HepG2 (cell line): ENCODE results near the gene HS3ST3A1. TPM values are rescaled to one million over a fixed set of nuclear protein-coding genes. Genes with fewer than 3 reads are reported as not detected.

ENCODE experiments used
- ATF7 ChIP-seq, 2 experiments: fragments of 450-650 bp in 1 of 2; sonication (generic) in 1 of 2; formaldehyde crosslinking in 1 of 2; IDR thresholded peaks; 2 replicates each; pipeline versions ENCODE4 v1.4.0 to v1.6.1; 2016 to 2020; ENCODE audit warnings: antibody characterized with exemption in 1 of 2, mild to moderate bottlenecking in 1 of 2, missing genetic modification reagents in 1 of 2
- BHLHE40 ChIP-seq: IDR thresholded peaks from 2 replicates; pipeline ENCODE4 v1.6.1; 2011; ENCODE audit warnings: low read length, improper control_type of control experiment
- CREB1 ChIP-seq, 2 experiments: fragments of 450-650 bp in 1 of 2; IDR thresholded peaks; 2 replicates each; pipeline ENCODE4 v1.6.1; 2016 to 2017; ENCODE audit warnings: control low read depth in 1 of 2, mild to moderate bottlenecking in 1 of 2, missing compliant biosample characterization in 1 of 2, missing genetic modification characterization in 1 of 2
- ETS1 ChIP-seq: sonication (generic); formaldehyde crosslinking; IDR thresholded peaks from 2 replicates; pipeline ENCODE4 v1.4.0; 2020; ENCODE audit warnings: missing genetic modification reagents
- GABPB1 ChIP-seq: IDR thresholded peaks from 2 replicates; pipeline ENCODE4 v1.6.1; 2016; ENCODE audit warnings: mild to moderate bottlenecking, missing genetic modification reagents, moderate library complexity, missing compliant biosample characterization
- NFYC ChIP-seq: IDR thresholded peaks from 2 replicates; pipeline ENCODE4 v1.6.1; 2016; ENCODE audit warnings: missing genetic modification reagents, missing compliant biosample characterization
- STAT5B ChIP-seq: sonication (generic); formaldehyde crosslinking; IDR thresholded peaks from 2 replicates; pipeline ENCODE4 v1.4.0; 2020; ENCODE audit warnings: missing genetic modification reagents
- TIGD3 ChIP-seq: sonication (generic); formaldehyde crosslinking; IDR thresholded peaks from 2 replicates; pipeline ENCODE4 v1.5.1; 2020; ENCODE audit warnings: mild to moderate bottlenecking, missing genetic modification reagents, borderline replicate concordance
- TSC22D2 ChIP-seq: sonication (generic); formaldehyde crosslinking; IDR thresholded peaks from 2 replicates; pipeline ENCODE4 v1.5.1; 2020; ENCODE audit warnings: missing genetic modification reagents, mild to moderate bottlenecking, borderline replicate concordance
- ZBTB10 ChIP-seq: sonication (generic); formaldehyde crosslinking; IDR thresholded peaks from 2 replicates; pipeline ENCODE4 v1.4.0; 2020; ENCODE audit warnings: missing genetic modification reagents, borderline replicate concordance
- ZFY ChIP-seq: sonication (generic); formaldehyde crosslinking; IDR thresholded peaks from 2 replicates; pipeline ENCODE4 v1.4.0; 2020; ENCODE audit warnings: missing genetic modification reagents
- ZNF276 ChIP-seq: sonication (generic); formaldehyde crosslinking; IDR thresholded peaks from 2 replicates; pipeline ENCODE4 v1.4.0; 2020; ENCODE audit warnings: mild to moderate bottlenecking, low read depth, missing genetic modification reagents
- ZNF354B ChIP-seq: sonication (generic); formaldehyde crosslinking; IDR thresholded peaks from 2 replicates; pipeline ENCODE4 v1.8.0; 2022; ENCODE audit warnings: mild to moderate bottlenecking, missing genetic modification reagents
- ZNF691 ChIP-seq: sonication (generic); formaldehyde crosslinking; IDR thresholded peaks from 2 replicates; pipeline ENCODE4 v1.4.0; 2020; ENCODE audit warnings: missing genetic modification reagents, low read depth, mild to moderate bottlenecking, borderline replicate concordance
- polyA plus RNA-seq, 8 experiments: library from polyadenylated mRNA; depleted of rRNA in 3 of 8; stranded (reverse) in 7 of 8; unstranded in 1 of 8; fragments of >200 nt; fragmentation: Illumina TruSeq in 4 of 8; extraction: Trizol in 4 of 8; gene quantifications; 2 replicates each; pipeline versions ENCODE4 v1.2.1 to v1.2.3, GENCODE V29; 2011 to 2016; ENCODE audit warnings: low read depth in 4 of 8, missing spikeins in 1 of 8, mixed read lengths in 1 of 8; ENCODE audit not compliant: insufficient read depth in 1 of 8
- total RNA-seq, 5 experiments: library from RNA; depleted of rRNA; stranded (reverse); fragments of >200 nt; fragmentation: Illumina TruSeq; extraction: Trizol; gene quantifications; 2 replicates each; pipeline ENCODE4 v1.2.3, GENCODE V29; 2016; ENCODE audit warnings: low read depth in 1 of 5

HS3ST3A1 gene
- total and polyA plus RNA-seq, 2 of the 13 experiments (the other 11 are each of a cell fraction or from before 2014, with no cell fraction given), result 1.3 to 3.5 TPM

GRCh38 chr17:13601776-13602551 lies at the start of gene HS3ST3A1 (continued):
- TF ChIP-seq ZBTB10, result no peak
- no peak for TF ChIP-seq ZNF691 (CRISPR knock-in tag)
- no peak for TF ChIP-seq NFYC (CRISPR knock-in tag)
- no peak for TF ChIP-seq BHLHE40
- no peak for TF ChIP-seq TSC22D2 (CRISPR knock-in tag)
- no peak for TF ChIP-seq STAT5B (CRISPR knock-in tag)
- TF ChIP-seq ZFY (CRISPR knock-in tag), result 0 out of 2 replicates have a peak, but pooled peaks have one; percentile 41
- peak; percentile 67; the same call in 1 of the 2 replicates for TF ChIP-seq ZNF276 (CRISPR knock-in tag)
- peak; percentile 54; the same call in 1 of the 2 replicates for TF ChIP-seq GABPB1 (CRISPR knock-in tag)
- TF ChIP-seq TIGD3 (CRISPR knock-in tag), result no peak
- TF ChIP-seq ATF7 (IDR thresholded peaks at IDR 0.05), result no peak
- TF ChIP-seq ATF7 (CRISPR knock-in tag; IDR thresholded peaks at IDR 0.05), result no peak
- TF ChIP-seq ZNF354B (CRISPR knock-in tag), result 0 out of 2 replicates have a peak, but pooled peaks have one; percentile 21
- TF ChIP-seq CREB1 (IDR thresholded peaks at IDR 0.05), result peak; percentile 42; the same call in 1 of the 2 replicates
- no peak for TF ChIP-seq CREB1 (CRISPR knock-in tag; IDR thresholded peaks at IDR 0.05)
- no peak for TF ChIP-seq ETS1 (CRISPR knock-in tag)
